Pancreas (tissue), 10 donors: ENCODE measurements around the gene TMEM80. TPM values are rescaled to one million over a fixed set of nuclear protein-coding genes. Genes with fewer than 3 reads are reported as not detected.

ENCODE experiments used
- ATAC-seq, 4 donors: fragments of 200-7000 bp; cut with Tn5 transposase; one replicate each; pipeline versions ENCODE4 v1.8.0 to v1.9.1; 2020; ENCODE audit warnings: mild to moderate bottlenecking in 4 of 4, moderate library complexity in 4 of 4
- DNase-seq, 6 donors: peaks; one replicate each; pipeline ENCODE4 v3.0.0-alpha.2; 2020
- FAIRE-seq: peaks from 2 replicates; lab custom pipeline; 2012; peaks lifted over from hg19 to GRCh38; lab: Jason Lieb, UNC
- H3K27ac ChIP-seq, 4 donors: fragments of 200-600 bp; sonication (generic); 1 replicate in 3 of 4; 2 replicates in 1 of 4; pipeline versions ENCODE4 v1.5.0 to v1.8.0; 2020
- H3K27me3 ChIP-seq, 4 donors: fragments of 200-600 bp; one replicate each; pipeline ENCODE4 v1.8.0; 2021
- H3K36me3 ChIP-seq, 3 donors: fragments of 200-600 bp; sonication (generic) in 1 of 3; one replicate each; pipeline versions ENCODE4 v1.5.0 to v1.8.0; 2020 to 2021
- H3K4me1 ChIP-seq, 3 donors: fragments of 200-600 bp; one replicate each; pipeline ENCODE4 v1.8.0; 2021
- H3K4me3 ChIP-seq, 4 donors: fragments of 200-600 bp; sonication (generic) in 2 of 4; one replicate each; pipeline versions ENCODE4 v1.5.0 to v1.8.0; 2020 to 2021
- H3K9me3 ChIP-seq, 4 donors: fragments of 200-600 bp; one replicate each; pipeline ENCODE4 v1.8.0; 2021
- CTCF ChIP-seq, 4 donors: fragments of 200-600 bp; sonication (generic) in 3 of 4; IDR thresholded peaks; one replicate each; pipeline versions ENCODE4 v1.5.0 to v1.8.0; 2021; ENCODE audit warnings: antibody characterized with exemption in 4 of 4
- WGBS, 2 donors: extraction: QIAGEN DNeasy Blood & Tissue Kit; methylation state at CpG; one replicate each; pipeline ENCODE4 v1.1.7; 2013; 5-methylcytosine and 5-hydroxymethylcytosine counted together
- intact Hi-C, 3 donors: fragments of 100-400 bp; cut with DNase I; formaldehyde crosslinking; loops; one replicate each; pipeline versions ENCODE4 v1.11.1 to v1.14.2; 2022
- polyA plus RNA-seq, 2 donors: library from polyadenylated mRNA; stranded (reverse); fragments of 200-250 nt; gene quantifications; one replicate each; pipeline ENCODE4 v1.2.3, GENCODE V29; 2013
- total RNA-seq, 6 donors: library from RNA; stranded (reverse); fragmentation: NEBNext Ultra II Directional in 4 of 6; extraction: Animal tissue kit (Norgen Biotek cat#: 25700) in 4 of 6; gene quantifications; one replicate each; pipeline versions ENCODE4 v1.2.1 to v1.2.4, GENCODE V29; 2021 to 2023
- donor health status: healthy with polysubstance abuse.
- donor health status: DM: no; HTN: no; CAD: no; lungs with moderate emphysema.
- donor health status: DM: no; HTN: no; CAD: no.
- donor health status: control.
- donor health status: control.
- donor health status: Bipolar disorder and iron deficiency.
- donor health status: DM: yes; HTN: yes; CAD: no.
- donor health status: DM: no; HTN: no; CAD: no.
- donor health status: DM: no; HTN: no; CAD: no.
- donor health status: DM: yes; HTN: yes; CAD: no.

Gene TMEM80
- total and polyA plus RNA-seq, 8 donors: 8.5 to 24.7 (median 15.5) TPM

- Histone ChIP-seq H3K27me3 (no peaks in the 10 kb centered on the region), H3K27ac (peak overlapping the region; percentile 31 to 100 (median 71)), H3K9me3 (no peaks in the 10 kb centered on the region), H3K4me1 (peaks cover 10 to 31% (median 14%) of the 10 kb centered on the region in 3 donors), H3K4me3 (no peak overlapping the region), H3K36me3 (peaks cover 0 to 4% (median 0%) of the 10 kb centered on the region in 3 donors)
- no peak for DNase-seq
- intact Hi-C loops: no loop called here
- no peak for TF ChIP-seq CTCF (IDR thresholded peaks at IDR 0.05)
- WGBS, 2 donors: 82 to 85% methylated on average over 11 of the region's 11 CpGs
- ATAC-seq: no peak
- FAIRE-seq: no peak
Measured at GRCh38 chr11:697811-698311, 2.2 kb downstream of the TMEM80 start.

GRCh38 chr11:698493-699115, 3.0 kb downstream of the TMEM80 start:
- no peaks in the 10 kb centered on the region for H3K27me3 ChIP-seq
- intact Hi-C loops: no loop called here
- no peak for FAIRE-seq
- DNase-seq: no peak
- H3K36me3 ChIP-seq: peaks cover 0 to 4% (median 0%) of the 10 kb centered on the region in 3 donors
- no peak for TF ChIP-seq CTCF (IDR thresholded peaks at IDR 0.05)
- no peak overlapping the region for H3K4me3 ChIP-seq
- 82% methylated on average over 17 of the region's 17 CpGs for WGBS, 2 donors
- H3K4me1 ChIP-seq: peaks cover 11 to 35% (median 19%) of the 10 kb centered on the region in 3 donors
- ATAC-seq: no peak
- H3K9me3 ChIP-seq: no peaks in the 10 kb centered on the region
- peak overlapping the region in 1 of 4 donors; percentile 100 for H3K27ac ChIP-seq

GRCh38 chr11:699116-699508, 3.5 kb downstream of the TMEM80 start:
- H3K36me3 ChIP-seq: peaks cover 0 to 4% (median 0%) of the 10 kb centered on the region in 3 donors
- no peak for ATAC-seq
- no peaks in the 10 kb centered on the region for H3K27me3 ChIP-seq
- H3K9me3 ChIP-seq: no peaks in the 10 kb centered on the region
- no peak for FAIRE-seq
- peaks cover 11 to 36% (median 18%) of the 10 kb centered on the region in 3 donors for H3K4me1 ChIP-seq
- intact Hi-C loops: no loop called here
- no peak for TF ChIP-seq CTCF (IDR thresholded peaks at IDR 0.05)
- no peak for DNase-seq
- WGBS, 2 donors: 95% methylated on average over 7 of the region's 7 CpGs
- H3K4me3 ChIP-seq: no peak overlapping the region
- H3K27ac ChIP-seq: no peak overlapping the region

GRCh38 chr11:699753-700152, 4.1 kb downstream of the TMEM80 start:
- no peak for TF ChIP-seq CTCF (IDR thresholded peaks at IDR 0.05)
- H3K9me3 ChIP-seq: no peaks in the 10 kb centered on the region
- peaks cover 16 to 43% (median 25%) of the 10 kb centered on the region in 3 donors for H3K4me1 ChIP-seq
- H3K27ac ChIP-seq: no peak overlapping the region
- intact Hi-C loops: no loop called here
- no peaks in the 10 kb centered on the region for H3K27me3 ChIP-seq
- ATAC-seq: no peak
- peaks cover 0 to 4% (median 0%) of the 10 kb centered on the region in 3 donors for H3K36me3 ChIP-seq
- 90 to 100% methylated on average over 1 of the region's 1 CpG for WGBS, 2 donors
- DNase-seq: no peak
- FAIRE-seq: no peak
- H3K4me3 ChIP-seq: no peak overlapping the region
